Activated CD8-positive, alpha-beta memory T cell treated with anti-CD3 and anti-CD28 coated beads, Interleukin-2, amount 10 ng/mL, durations not matched to agents 7 days and 5 days (primary cell): ENCODE data around the gene RNF224. TPM values are rescaled to one million over a fixed set of nuclear protein-coding genes. Genes with fewer than 3 reads are reported as not detected.

Source experiments
- ATAC-seq: fragments of 150-1000 bp; cut with Tn5 transposase; one replicate; pipeline ENCODE4 v1.10.0; 2021; ENCODE audit warnings: moderate library complexity
- CTCF ChIA-PET: fragments of 350-600 bp; sonication (Branson Sonifier 250); formaldehyde crosslinking; loops from one replicate; lab custom pipeline; 2021; ENCODE audit warnings: antibody characterized with exemption; lab: Charles Lee
- DNase-seq: peaks from one replicate; pipeline ENCODE4 v3.0.0-alpha.2; 2020
- H3K27ac Mint-ChIP-seq: one replicate; pipeline ENCODE4 v1.8.0; 2021; ENCODE audit warnings: mild to moderate bottlenecking, mixed read lengths
- H3K27me3 Mint-ChIP-seq: one replicate; pipeline ENCODE4 v1.8.0; 2021; ENCODE audit warnings: mixed read lengths
- H3K36me3 Mint-ChIP-seq: one replicate; pipeline ENCODE4 v1.8.0; 2021; ENCODE audit warnings: mild to moderate bottlenecking, mixed read lengths
- H3K4me1 Mint-ChIP-seq: one replicate; pipeline ENCODE4 v1.8.0; 2021; ENCODE audit warnings: mixed read lengths
- H3K4me3 Mint-ChIP-seq: one replicate; pipeline ENCODE4 v1.8.0; 2021; ENCODE audit warnings: mild to moderate bottlenecking, moderate library complexity, mixed read lengths
- H3K9me3 Mint-ChIP-seq: one replicate; pipeline ENCODE4 v1.8.0; 2022; ENCODE audit warnings: low read depth, mixed read lengths
- total RNA-seq, 2 experiments: library from RNA; stranded (reverse); gene quantifications; one replicate each; pipeline ENCODE4 v1.2.3, GENCODE V29; 2021

The RNF224 gene
- total RNA-seq, 2 experiments from 2014 or later: not detected

GRCh38 chr9:137211532-137211931 lies 15.8 kb upstream of the RNF224 start:
- Mint-ChIP-seq H3K36me3 (peaks cover 14% of the 10 kb centered on the region), H3K9me3 (no peaks in the 10 kb centered on the region), H3K27ac (no peak overlapping the region), H3K4me1 (peaks cover 12% of the 10 kb centered on the region), H3K27me3 (no peaks in the 10 kb centered on the region), H3K4me3 (no peak overlapping the region)
- CTCF ChIA-PET: interaction anchor here (1.2 to 1.3 kb wide), 2 partner anchors 25 to 34 kb away, joined by 3 read pairs; no protein-coding TSS in a partner anchor
- DNase-seq (no peak), ATAC-seq (no peak)

- peaks cover 9% of the 10 kb centered on the region for H3K36me3 Mint-ChIP-seq
- H3K27ac Mint-ChIP-seq: no peak overlapping the region
- H3K4me3 Mint-ChIP-seq: no peak overlapping the region
- DNase-seq (no peak), ATAC-seq (no peak)
- H3K27me3 Mint-ChIP-seq: no peaks in the 10 kb centered on the region
- H3K9me3 Mint-ChIP-seq: no peaks in the 10 kb centered on the region
- peaks cover 2% of the 10 kb centered on the region for H3K4me1 Mint-ChIP-seq
- CTCF ChIA-PET: interaction anchor here (1.2 to 1.3 kb wide), 2 partner anchors 24 to 35 kb away, joined by 3 read pairs; no protein-coding TSS in a partner anchor
These were observed 14.8 kb upstream of the RNF224 start for GRCh38 chr9:137212520-137212919.

- no peak overlapping the region for H3K27ac Mint-ChIP-seq
- no peak for DNase-seq
- H3K9me3 Mint-ChIP-seq: no peaks in the 10 kb centered on the region
- H3K4me1 Mint-ChIP-seq: no peaks in the 10 kb centered on the region
- ATAC-seq: no peak
- H3K27me3 Mint-ChIP-seq: no peaks in the 10 kb centered on the region
- H3K4me3 Mint-ChIP-seq: no peak overlapping the region
- CTCF ChIA-PET: interaction anchor here (1.1 kb wide), 1 partner anchor 9 kb away, joined by 4 read pairs; the partner anchor contains the start of gene RNF208
- H3K36me3 Mint-ChIP-seq: peaks cover 8% of the 10 kb centered on the region
These were observed 13.9 kb upstream of the RNF224 start for GRCh38 chr9:137213160-137214060.

GRCh38 chr9:137214620-137215019 lies 12.7 kb upstream of the RNF224 start:
- Mint-ChIP-seq H3K4me1 (no peaks in the 10 kb centered on the region), H3K36me3 (peaks cover 4% of the 10 kb centered on the region), H3K27ac (no peak overlapping the region), H3K4me3 (no peak overlapping the region), H3K27me3 (no peaks in the 10 kb centered on the region), H3K9me3 (no peaks in the 10 kb centered on the region)
- CTCF ChIA-PET: interaction anchor here (1.1 kb wide), 1 partner anchor 8 kb away, joined by 4 read pairs; the partner anchor contains the start of gene RNF208
- DNase-seq (no peak), ATAC-seq (no peak)

GRCh38 chr9:137215196-137215986 lies 11.9 kb upstream of the RNF224 start:
- CTCF ChIA-PET: no interaction called here
- peaks cover 2% of the 10 kb centered on the region for H3K36me3 Mint-ChIP-seq
- no peaks in the 10 kb centered on the region for H3K9me3 Mint-ChIP-seq
- DNase-seq (no peak), ATAC-seq (no peak)
- H3K4me3 Mint-ChIP-seq: no peak overlapping the region
- H3K27ac Mint-ChIP-seq: no peak overlapping the region
- H3K4me1 Mint-ChIP-seq: no peaks in the 10 kb centered on the region
- H3K27me3 Mint-ChIP-seq: no peaks in the 10 kb centered on the region

GRCh38 chr9:137216188-137216965 lies 10.9 kb upstream of the RNF224 start:
- Mint-ChIP-seq H3K4me3 (no peak overlapping the region), H3K9me3 (no peaks in the 10 kb centered on the region), H3K27ac (no peak overlapping the region), H3K4me1 (no peaks in the 10 kb centered on the region), H3K27me3 (no peaks in the 10 kb centered on the region), H3K36me3 (no peaks in the 10 kb centered on the region)
- DNase-seq: no peak
- CTCF ChIA-PET: interaction anchor here (0.9 kb wide), 1 partner anchor 20 kb away, joined by 3 read pairs; no protein-coding TSS in a partner anchor
- ATAC-seq: no peak

- Mint-ChIP-seq H3K4me1 (no peaks in the 10 kb centered on the region), H3K27ac (no peak overlapping the region), H3K4me3 (no peak overlapping the region), H3K9me3 (no peaks in the 10 kb centered on the region), H3K27me3 (no peaks in the 10 kb centered on the region), H3K36me3 (no peaks in the 10 kb centered on the region)
- CTCF ChIA-PET: interaction anchor here (0.9 kb wide), 1 partner anchor 19 kb away, joined by 3 read pairs; no protein-coding TSS in a partner anchor
- no peak for ATAC-seq
- DNase-seq: no peak
These were observed 9.8 kb upstream of the RNF224 start for GRCh38 chr9:137217276-137218211.

- peaks cover 4% of the 10 kb centered on the region for H3K4me1 Mint-ChIP-seq
- no peak overlapping the region for H3K4me3 Mint-ChIP-seq
- DNase-seq: no peak
- CTCF ChIA-PET: no interaction called here
- H3K9me3 Mint-ChIP-seq: no peaks in the 10 kb centered on the region
- no peak overlapping the region for H3K27ac Mint-ChIP-seq
- H3K27me3 Mint-ChIP-seq: no peaks in the 10 kb centered on the region
- H3K36me3 Mint-ChIP-seq: no peaks in the 10 kb centered on the region
- ATAC-seq: no peak
These were observed 9.0 kb upstream of the RNF224 start for GRCh38 chr9:137218212-137218753.

GRCh38 chr9:137218754-137219271 lies 8.5 kb upstream of the RNF224 start:
- Mint-ChIP-seq H3K9me3 (no peaks in the 10 kb centered on the region), H3K27ac (no peak overlapping the region), H3K4me3 (no peak overlapping the region), H3K4me1 (peaks cover 4% of the 10 kb centered on the region), H3K27me3 (no peaks in the 10 kb centered on the region), H3K36me3 (no peaks in the 10 kb centered on the region)
- DNase-seq: no peak
- no peak for ATAC-seq
- CTCF ChIA-PET: interaction anchor here (1.0 kb wide), 1 partner anchor 18 kb away, joined by 3 read pairs; no protein-coding TSS in a partner anchor

- CTCF ChIA-PET: interaction anchor here (0.6 to 1.1 kb wide), 4 partner anchors 15 to 65 kb away, joined by 3 to 5 read pairs (median 3); partner anchors contain the start of genes NDOR1 and TMEM203
- DNase-seq (no peak), ATAC-seq (no peak)
- Mint-ChIP-seq H3K27me3 (no peaks in the 10 kb centered on the region), H3K4me3 (no peak overlapping the region), H3K4me1 (peaks cover 11% of the 10 kb centered on the region), H3K36me3 (no peaks in the 10 kb centered on the region), H3K9me3 (no peaks in the 10 kb centered on the region), H3K27ac (no peak overlapping the region)
These were observed 7.5 kb upstream of the RNF224 start for GRCh38 chr9:137219757-137220316.

GRCh38 chr9:137220317-137221094 lies 6.8 kb upstream of the RNF224 start:
- Mint-ChIP-seq H3K9me3 (no peaks in the 10 kb centered on the region), H3K36me3 (no peaks in the 10 kb centered on the region), H3K4me3 (no peak overlapping the region), H3K4me1 (peaks cover 15% of the 10 kb centered on the region), H3K27ac (no peak overlapping the region), H3K27me3 (no peaks in the 10 kb centered on the region)
- DNase-seq (no peak), ATAC-seq (no peak)
- CTCF ChIA-PET: interaction anchor here (0.6 to 1.1 kb wide), 5 partner anchors 15 to 65 kb away, joined by 3 to 5 read pairs (median 3); partner anchors contain the start of genes NDOR1 and TMEM203
